Measurements from ENCODE around the gene VEPH1.

The VEPH1 gene

GRCh38 chr3:157479464-157480243 is 23.6 kb downstream of the VEPH1 start:
- H3K27ac Mint-ChIP-seq: no peak overlapping the region
- no peaks in the 10 kb centered on the region for H3K4me1 Mint-ChIP-seq (ENCODE audit: low read depth in 2 of 2)
- H3K36me3 Mint-ChIP-seq (ENCODE audit: insufficient read depth): no peaks in the 10 kb centered on the region
- no peaks in the 10 kb centered on the region for H3K9me3 Mint-ChIP-seq
- DNase-seq (no peak), ATAC-seq (replicated peaks) (no peak)
- peaks cover 9 to 10% of the 10 kb centered on the region in 2 donors for H3K27me3 Mint-ChIP-seq
- H3K4me3 Mint-ChIP-seq: no peak overlapping the region

- DNase-seq: no peak
- H3K9me3 Mint-ChIP-seq: no peaks in the 10 kb centered on the region
- H3K4me3 Mint-ChIP-seq: no peak overlapping the region
- H3K4me1 Mint-ChIP-seq (ENCODE audit: low read depth in 2 of 2): no peaks in the 10 kb centered on the region
- H3K27ac Mint-ChIP-seq: no peak overlapping the region
- no peak for ATAC-seq (replicated peaks)
- H3K36me3 Mint-ChIP-seq (ENCODE audit: insufficient read depth): no peaks in the 10 kb centered on the region
- H3K27me3 Mint-ChIP-seq: peaks cover 0 to 2% of the 10 kb centered on the region in 2 donors
Measured at GRCh38 chr3:157477441-157477840, 25.8 kb downstream of the VEPH1 start.

GRCh38 chr3:157475921-157476414 is 27.2 kb downstream of the VEPH1 start:
- H3K4me3 Mint-ChIP-seq: no peak overlapping the region
- no peak for DNase-seq
- H3K27ac Mint-ChIP-seq: no peak overlapping the region
- no peaks in the 10 kb centered on the region for H3K27me3 Mint-ChIP-seq
- no peaks in the 10 kb centered on the region for H3K9me3 Mint-ChIP-seq
- H3K36me3 Mint-ChIP-seq (ENCODE audit: insufficient read depth): no peaks in the 10 kb centered on the region
- ATAC-seq (replicated peaks): no peak
- no peaks in the 10 kb centered on the region for H3K4me1 Mint-ChIP-seq (ENCODE audit: low read depth in 2 of 2)

GRCh38 chr3:157472648-157473047 is 30.6 kb downstream of the VEPH1 start:
- ATAC-seq (replicated peaks) (no peak), DNase-seq (no peak)
- Mint-ChIP-seq H3K4me1 (ENCODE audit: low read depth in 2 of 2) (no peaks in the 10 kb centered on the region), H3K27me3 (no peaks in the 10 kb centered on the region), H3K4me3 (no peak overlapping the region), H3K9me3 (no peaks in the 10 kb centered on the region), H3K36me3 (ENCODE audit: insufficient read depth) (no peaks in the 10 kb centered on the region), H3K27ac (no peak overlapping the region)

GRCh38 chr3:157471064-157471463 is 32.2 kb downstream of the VEPH1 start:
- Mint-ChIP-seq H3K4me3 (no peak overlapping the region), H3K9me3 (no peaks in the 10 kb centered on the region), H3K36me3 (ENCODE audit: insufficient read depth) (no peaks in the 10 kb centered on the region), H3K27me3 (no peaks in the 10 kb centered on the region), H3K4me1 (ENCODE audit: low read depth in 2 of 2) (no peaks in the 10 kb centered on the region), H3K27ac (no peak overlapping the region)
- DNase-seq: no peak
- no peak for ATAC-seq (replicated peaks)

GRCh38 chr3:157469561-157470294 is 33.5 kb downstream of the VEPH1 start:
- H3K27ac Mint-ChIP-seq: no peak overlapping the region
- no peaks in the 10 kb centered on the region for H3K36me3 Mint-ChIP-seq (ENCODE audit: insufficient read depth)
- no peak overlapping the region for H3K4me3 Mint-ChIP-seq
- H3K9me3 Mint-ChIP-seq: no peaks in the 10 kb centered on the region
- ATAC-seq (replicated peaks) (no peak), DNase-seq (no peak)
- no peaks in the 10 kb centered on the region for H3K27me3 Mint-ChIP-seq
- H3K4me1 Mint-ChIP-seq (ENCODE audit: low read depth in 2 of 2): no peaks in the 10 kb centered on the region

GRCh38 chr3:157467200-157467599 is 36.0 kb downstream of the VEPH1 start:
- DNase-seq: no peak
- no peaks in the 10 kb centered on the region for H3K36me3 Mint-ChIP-seq (ENCODE audit: insufficient read depth)
- no peaks in the 10 kb centered on the region for H3K27me3 Mint-ChIP-seq
- no peaks in the 10 kb centered on the region for H3K9me3 Mint-ChIP-seq
- no peak overlapping the region for H3K27ac Mint-ChIP-seq
- no peak overlapping the region for H3K4me3 Mint-ChIP-seq
- ATAC-seq (replicated peaks): no peak
- no peaks in the 10 kb centered on the region for H3K4me1 Mint-ChIP-seq (ENCODE audit: low read depth in 2 of 2)

GRCh38 chr3:157465741-157466140 is 37.5 kb downstream of the VEPH1 start:
- no peak overlapping the region for H3K27ac Mint-ChIP-seq
- H3K4me3 Mint-ChIP-seq: no peak overlapping the region

GRCh38 chr3:157464321-157464720 is 38.9 kb downstream of the VEPH1 start:
- Mint-ChIP-seq H3K9me3 (peaks cover 0 to 2% of the 10 kb centered on the region in 2 donors), H3K27ac (no peak overlapping the region), H3K4me1 (ENCODE audit: low read depth in 2 of 2) (no peaks in the 10 kb centered on the region), H3K36me3 (ENCODE audit: insufficient read depth) (no peaks in the 10 kb centered on the region), H3K4me3 (no peak overlapping the region), H3K27me3 (peaks cover 11 to 18% of the 10 kb centered on the region in 2 donors)
- DNase-seq (no peak), ATAC-seq (replicated peaks) (no peak)

More at GRCh38 chr3:157465741-157466140, 37.5 kb downstream of the VEPH1 start:
- Mint-ChIP-seq H3K4me1 (ENCODE audit: low read depth in 2 of 2) (no peaks in the 10 kb centered on the region), H3K27me3 (peaks cover under 1 to 10% of the 10 kb centered on the region in 2 donors), H3K9me3 (no peaks in the 10 kb centered on the region), H3K36me3 (ENCODE audit: insufficient read depth) (no peaks in the 10 kb centered on the region)
- DNase-seq (no peak), ATAC-seq (replicated peaks) (no peak)

- Mint-ChIP-seq H3K4me3 (no peak overlapping the region), H3K27me3 (peaks cover 11 to 18% of the 10 kb centered on the region in 2 donors), H3K9me3 (peaks cover 0 to 2% of the 10 kb centered on the region in 2 donors), H3K27ac (no peak overlapping the region), H3K4me1 (ENCODE audit: low read depth in 2 of 2) (no peaks in the 10 kb centered on the region), H3K36me3 (ENCODE audit: insufficient read depth) (no peaks in the 10 kb centered on the region)
- ATAC-seq (replicated peaks): no peak
- DNase-seq: no peak
Measured at GRCh38 chr3:157463816-157464215, 39.4 kb downstream of the VEPH1 start.

- Mint-ChIP-seq H3K27ac (no peak overlapping the region), H3K4me3 (no peak overlapping the region), H3K4me1 (ENCODE audit: low read depth in 2 of 2) (no peaks in the 10 kb centered on the region), H3K9me3 (peaks cover 0 to 2% of the 10 kb centered on the region in 2 donors), H3K27me3 (peaks cover 11 to 18% of the 10 kb centered on the region in 2 donors), H3K36me3 (ENCODE audit: insufficient read depth) (no peaks in the 10 kb centered on the region)
- ATAC-seq (replicated peaks) (no peak), DNase-seq (no peak)
Measured at GRCh38 chr3:157460253-157460652, 43.0 kb downstream of the VEPH1 start.

- no peak overlapping the region for H3K4me3 Mint-ChIP-seq
- ATAC-seq (replicated peaks) (no peak), DNase-seq (no peak)
- peaks cover 11 to 18% of the 10 kb centered on the region in 2 donors for H3K27me3 Mint-ChIP-seq
- no peak overlapping the region for H3K27ac Mint-ChIP-seq
- no peaks in the 10 kb centered on the region for H3K4me1 Mint-ChIP-seq (ENCODE audit: low read depth in 2 of 2)
- no peaks in the 10 kb centered on the region for H3K36me3 Mint-ChIP-seq (ENCODE audit: insufficient read depth)
- peaks cover 0 to 2% of the 10 kb centered on the region in 2 donors for H3K9me3 Mint-ChIP-seq
Measured at GRCh38 chr3:157459706-157460105, 43.5 kb downstream of the VEPH1 start.

- Mint-ChIP-seq H3K27ac (no peak overlapping the region), H3K4me3 (no peak overlapping the region), H3K4me1 (ENCODE audit: low read depth in 2 of 2) (no peaks in the 10 kb centered on the region), H3K27me3 (peaks cover 0 to 5% of the 10 kb centered on the region in 2 donors), H3K36me3 (ENCODE audit: insufficient read depth) (no peaks in the 10 kb centered on the region), H3K9me3 (no peaks in the 10 kb centered on the region)
- ATAC-seq (replicated peaks): no peak
- no peak for DNase-seq
Measured at GRCh38 chr3:157453824-157454223, 49.4 kb downstream of the VEPH1 start.

GRCh38 chr3:157452097-157452496 is 51.1 kb downstream of the VEPH1 start:
- no peaks in the 10 kb centered on the region for H3K4me1 Mint-ChIP-seq (ENCODE audit: low read depth in 2 of 2)
- no peak for DNase-seq
- H3K27ac Mint-ChIP-seq: no peak overlapping the region
- no peaks in the 10 kb centered on the region for H3K9me3 Mint-ChIP-seq
- ATAC-seq (replicated peaks): no peak
- H3K27me3 Mint-ChIP-seq: peaks cover 0 to 5% of the 10 kb centered on the region in 2 donors
- H3K36me3 Mint-ChIP-seq (ENCODE audit: insufficient read depth): no peaks in the 10 kb centered on the region
- H3K4me3 Mint-ChIP-seq: no peak overlapping the region

All from effector memory CD8-positive, alpha-beta T cell (primary cell).